Measurements from ENCODE around the gene KCNK15. TPM values are rescaled to one million over a fixed set of nuclear protein-coding genes. Genes with fewer than 3 reads are reported as not detected.

KCNK15 gene
- total and polyA plus RNA-seq, 10 of the 15 experiments (the other 5 are each of a cell fraction or from before 2014, with no cell fraction given): not detected

DNA sequence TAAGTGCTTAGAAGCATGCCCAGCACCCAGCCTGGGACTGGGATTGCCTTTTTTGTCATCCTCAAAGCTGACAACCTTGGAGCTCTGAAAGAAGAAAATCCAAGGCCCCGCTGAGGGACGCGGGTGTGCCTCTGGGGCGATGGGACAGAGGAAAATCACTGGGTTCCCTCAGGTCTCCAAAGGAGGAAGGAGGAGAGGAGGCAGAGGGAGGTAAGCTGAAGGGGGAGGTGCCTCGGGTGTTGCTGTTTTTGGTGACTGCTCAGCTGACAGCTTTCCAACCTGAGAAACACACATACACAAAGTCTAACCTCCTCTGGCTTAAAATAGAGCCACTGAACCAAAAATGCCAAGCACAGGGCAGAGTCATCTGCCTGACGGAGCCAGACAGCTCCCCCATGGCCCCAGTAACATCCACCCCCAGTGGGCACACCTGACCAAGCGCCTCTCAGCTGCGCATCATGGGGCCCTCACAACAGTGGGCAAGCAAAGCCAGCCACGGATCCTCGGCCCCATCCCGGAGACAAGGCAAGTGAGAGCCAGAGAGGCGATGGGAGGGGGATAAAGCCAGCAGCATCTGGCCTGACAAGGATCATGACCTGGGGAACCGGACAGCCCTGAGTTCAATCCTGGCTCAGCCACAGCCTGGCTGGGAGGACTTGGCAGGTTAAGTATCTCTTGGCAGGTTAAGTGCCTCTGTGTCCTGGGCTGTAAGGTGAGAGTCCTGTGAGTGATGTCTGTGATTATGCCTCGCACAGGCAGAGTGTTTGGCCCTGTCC, 3.2 kb upstream of the KCNK15 start (continued):
- TF ChIP-seq, protein P1, sequence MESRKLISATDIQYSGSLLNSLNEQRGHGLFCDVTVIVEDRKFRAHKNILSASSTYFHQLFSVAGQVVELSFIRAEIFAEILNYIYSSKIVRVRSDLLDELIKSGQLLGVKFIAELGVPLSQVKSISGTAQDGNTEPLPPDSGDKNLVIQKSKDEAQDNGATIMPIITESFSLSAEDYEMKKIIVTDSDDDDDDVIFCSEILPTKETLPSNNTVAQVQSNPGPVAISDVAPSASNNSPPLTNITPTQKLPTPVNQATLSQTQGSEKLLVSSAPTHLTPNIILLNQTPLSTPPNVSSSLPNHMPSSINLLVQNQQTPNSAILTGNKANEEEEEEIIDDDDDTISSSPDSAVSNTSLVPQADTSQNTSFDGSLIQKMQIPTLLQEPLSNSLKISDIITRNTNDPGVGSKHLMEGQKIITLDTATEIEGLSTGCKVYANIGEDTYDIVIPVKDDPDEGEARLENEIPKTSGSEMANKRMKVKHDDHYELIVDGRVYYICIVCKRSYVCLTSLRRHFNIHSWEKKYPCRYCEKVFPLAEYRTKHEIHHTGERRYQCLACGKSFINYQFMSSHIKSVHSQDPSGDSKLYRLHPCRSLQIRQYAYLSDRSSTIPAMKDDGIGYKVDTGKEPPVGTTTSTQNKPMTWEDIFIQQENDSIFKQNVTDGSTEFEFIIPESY (IDR thresholded peaks at IDR 0.05): no peak
- TF ChIP-seq PML (IDR thresholded peaks at IDR 0.05; ENCODE audit: low read length): no peak

DNA sequence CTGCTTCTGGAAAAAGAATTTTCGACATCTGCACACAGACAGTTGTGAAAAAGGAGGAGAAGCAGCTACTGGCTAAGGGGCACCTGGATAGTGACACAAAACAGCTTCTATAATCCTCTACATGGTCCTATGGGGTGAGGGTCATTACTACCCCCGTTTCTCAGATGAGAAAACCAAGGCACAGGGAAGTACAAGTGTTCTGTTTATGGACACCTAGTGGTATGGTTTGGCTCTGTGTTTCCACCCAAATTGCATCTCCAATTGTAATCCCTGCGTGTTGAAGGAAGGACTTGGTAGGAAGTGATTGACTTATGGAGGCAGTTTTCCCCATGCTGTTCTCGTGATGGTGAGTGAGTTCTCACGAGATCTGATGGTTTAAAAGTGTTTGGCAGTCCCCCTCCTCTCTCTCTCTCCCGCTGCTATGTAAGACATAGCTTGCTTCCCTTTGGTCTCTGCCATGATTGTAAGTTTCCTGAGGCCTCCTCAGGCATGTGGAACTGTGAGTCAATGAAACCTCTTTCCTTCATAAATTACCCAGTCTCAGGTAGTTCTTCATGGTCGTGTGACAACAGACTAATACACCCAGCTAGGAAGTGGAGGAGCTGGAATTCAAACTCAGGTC, 2.5 kb upstream of the KCNK15 start:
- POLR2A ChIA-PET: no interaction called here
- no peak for DNase-seq (ENCODE audit: low read depth, low spot score)
- no peak overlapping the region for H3K4me2 ChIP-seq (ENCODE audit: control insufficient read depth, insufficient read depth)
- no peaks in the 10 kb centered on the region; the same call in 1 of the 2 replicates for H4K20me1 ChIP-seq (ENCODE audit: control insufficient read depth, insufficient read depth)
- H3K36me3 ChIP-seq (ENCODE audit: control insufficient read depth in 2 of 2, insufficient read depth in 2 of 2, low read length in 1 of 2): no peaks in the 10 kb centered on the region
- in situ Hi-C loops (cut with MboI) (loop anchor here (10.0 kb wide), 1 partner anchor 122 kb away; no protein-coding TSS in a partner anchor), intact Hi-C loops (cut with micrococcal nuclease; ENCODE audit: unreplicated experiment) (no loop called here)
- CTCF ChIA-PET: interaction anchor here (0.7 kb wide), 1 partner anchor 58 kb away, joined by 4 read pairs; no protein-coding TSS in a partner anchor
- no peak overlapping the region for H3K9ac ChIP-seq (ENCODE audit: control insufficient read depth, insufficient read depth, low read length)
- no peaks in the 10 kb centered on the region for H3K9me3 ChIP-seq (replicated peaks; ENCODE audit: control insufficient read depth, insufficient read depth, low read length)
- BruUV-seq (replicated peaks): no TSS peak
- FAIRE-seq: no peak
- peaks cover 3 to 14% of the 10 kb centered on the region in 2 experiments; a peak in 3 of 4 replicates for H3K27me3 ChIP-seq (replicated peaks in 1 of 2; ENCODE audit: control insufficient read depth in 2 of 2, insufficient read depth in 2 of 2, low read length in 1 of 2)
- no peak overlapping the region for H3K27ac ChIP-seq (ENCODE audit: control insufficient read depth, insufficient read depth)
- ATAC-seq: no peak
- no peak overlapping the region for H2AFZ ChIP-seq (ENCODE audit: control insufficient read depth, low read depth, low read length)
- no peaks in the 10 kb centered on the region for H3K4me1 ChIP-seq (ENCODE audit: control insufficient read depth, insufficient read depth, low read length)
- WGBS (ENCODE audit: insufficient coverage, insufficient replicate concordance, low lambda C conversion rate, missing lambda C conversion rate): 8% methylated on average over 7 of the region's 7 CpGs
- H3K4me3 ChIP-seq: no peak overlapping the region
- no peaks in the 10 kb centered on the region for H3K79me2 ChIP-seq (ENCODE audit: control insufficient read depth, insufficient read depth, low read length)
- RAD21 ChIA-PET (ENCODE audit: unreplicated experiment): no interaction called here
- SMC1A ChIA-PET (ENCODE audit: uncharacterized antibody, unreplicated experiment): no interaction called here
- TF ChIP-seq, protein P2, sequence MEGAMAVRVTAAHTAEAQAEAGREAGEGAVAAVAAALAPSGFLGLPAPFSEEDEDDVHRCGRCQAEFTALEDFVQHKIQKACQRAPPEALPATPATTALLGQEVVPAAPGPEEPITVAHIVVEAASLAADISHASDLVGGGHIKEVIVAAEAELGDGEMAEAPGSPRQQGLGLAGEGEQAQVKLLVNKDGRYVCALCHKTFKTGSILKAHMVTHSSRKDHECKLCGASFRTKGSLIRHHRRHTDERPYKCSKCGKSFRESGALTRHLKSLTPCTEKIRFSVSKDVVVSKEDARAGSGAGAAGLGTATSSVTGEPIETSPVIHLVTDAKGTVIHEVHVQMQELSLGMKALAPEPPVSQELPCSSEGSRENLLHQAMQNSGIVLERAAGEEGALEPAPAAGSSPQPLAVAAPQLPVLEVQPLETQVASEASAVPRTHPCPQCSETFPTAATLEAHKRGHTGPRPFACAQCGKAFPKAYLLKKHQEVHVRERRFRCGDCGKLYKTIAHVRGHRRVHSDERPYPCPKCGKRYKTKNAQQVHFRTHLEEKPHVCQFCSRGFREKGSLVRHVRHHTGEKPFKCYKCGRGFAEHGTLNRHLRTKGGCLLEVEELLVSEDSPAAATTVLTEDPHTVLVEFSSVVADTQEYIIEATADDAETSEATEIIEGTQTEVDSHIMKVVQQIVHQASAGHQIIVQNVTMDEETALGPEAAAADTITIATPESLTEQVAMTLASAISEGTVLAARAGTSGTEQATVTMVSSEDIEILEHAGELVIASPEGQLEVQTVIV (IDR thresholded peaks at IDR 0.05; ENCODE audit: borderline replicate concordance, partially characterized antibody): no peak
- TF ChIP-seq NFXL1 (IDR thresholded peaks at IDR 0.05; ENCODE audit: borderline replicate concordance): no peak
- no peak for TF ChIP-seq ATF7 (IDR thresholded peaks at IDR 0.05; ENCODE audit: low read depth)
- TF ChIP-seq SREBF2 (IDR thresholded peaks at IDR 0.05; ENCODE audit: low read length): no peak
- no peak for TF ChIP-seq SMAD1 (IDR thresholded peaks at IDR 0.05; ENCODE audit: low read depth, partially characterized antibody)
- no peak for TF ChIP-seq BACH1 (IDR thresholded peaks at IDR 0.05; ENCODE audit: borderline replicate concordance)
- no peak for TF ChIP-seq ZNF207 (IDR thresholded peaks at IDR 0.05; ENCODE audit: borderline replicate concordance)
- TF ChIP-seq MEF2B (IDR thresholded peaks at IDR 0.05; ENCODE audit: partially characterized antibody, poor library complexity, severe bottlenecking): no peak
- TF ChIP-seq SRF (IDR thresholded peaks at IDR 0.05; ENCODE audit: low read depth in 2 of 2, low read length in 2 of 2): no peak
- TF ChIP-seq CEBPB (IDR thresholded peaks at IDR 0.05; ENCODE audit: borderline replicate concordance in 1 of 2, low read depth in 2 of 2, low read length in 2 of 2): no peak
- TF ChIP-seq NFIC (IDR thresholded peaks at IDR 0.05; ENCODE audit: low read depth, low read length): no peak
- no peak for TF ChIP-seq RFX5 (IDR thresholded peaks at IDR 0.05; ENCODE audit: low read depth, low read length)
- no peak for TF ChIP-seq CBX3 (IDR thresholded peaks at IDR 0.05; ENCODE audit: borderline replicate concordance, low read depth)
- TF ChIP-seq, protein P3, sequence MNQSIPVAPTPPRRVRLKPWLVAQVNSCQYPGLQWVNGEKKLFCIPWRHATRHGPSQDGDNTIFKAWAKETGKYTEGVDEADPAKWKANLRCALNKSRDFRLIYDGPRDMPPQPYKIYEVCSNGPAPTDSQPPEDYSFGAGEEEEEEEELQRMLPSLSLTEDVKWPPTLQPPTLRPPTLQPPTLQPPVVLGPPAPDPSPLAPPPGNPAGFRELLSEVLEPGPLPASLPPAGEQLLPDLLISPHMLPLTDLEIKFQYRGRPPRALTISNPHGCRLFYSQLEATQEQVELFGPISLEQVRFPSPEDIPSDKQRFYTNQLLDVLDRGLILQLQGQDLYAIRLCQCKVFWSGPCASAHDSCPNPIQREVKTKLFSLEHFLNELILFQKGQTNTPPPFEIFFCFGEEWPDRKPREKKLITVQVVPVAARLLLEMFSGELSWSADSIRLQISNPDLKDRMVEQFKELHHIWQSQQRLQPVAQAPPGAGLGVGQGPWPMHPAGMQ (IDR thresholded peaks at IDR 0.05; ENCODE audit: borderline replicate concordance): no peak
